AG09309 (cell line): ENCODE results near the gene SMOC2.

Source experiments
- DNase-seq: peaks from one replicate; pipeline ENCODE4 v3.0.0-alpha.2; 2010; ENCODE audit warnings: low read depth
- H3K4me3 ChIP-seq: 2 replicates; pipeline ENCODE4 v1.5.1; 2011; ENCODE audit warnings: mild to moderate bottlenecking, low read depth, low read length, moderate library complexity; ENCODE audit not compliant: control insufficient read depth
- TF ChIP-seq, protein P1 (sequence below): IDR thresholded peaks from 2 replicates; pipeline ENCODE4 v1.5.1; 2011; ENCODE audit warnings: mild to moderate bottlenecking, low read depth, low read length, inconsistent platforms; ENCODE audit not compliant: insufficient read depth, control insufficient read depth; ENCODE audit errors: missing control alignments

Gene SMOC2

DNA sequence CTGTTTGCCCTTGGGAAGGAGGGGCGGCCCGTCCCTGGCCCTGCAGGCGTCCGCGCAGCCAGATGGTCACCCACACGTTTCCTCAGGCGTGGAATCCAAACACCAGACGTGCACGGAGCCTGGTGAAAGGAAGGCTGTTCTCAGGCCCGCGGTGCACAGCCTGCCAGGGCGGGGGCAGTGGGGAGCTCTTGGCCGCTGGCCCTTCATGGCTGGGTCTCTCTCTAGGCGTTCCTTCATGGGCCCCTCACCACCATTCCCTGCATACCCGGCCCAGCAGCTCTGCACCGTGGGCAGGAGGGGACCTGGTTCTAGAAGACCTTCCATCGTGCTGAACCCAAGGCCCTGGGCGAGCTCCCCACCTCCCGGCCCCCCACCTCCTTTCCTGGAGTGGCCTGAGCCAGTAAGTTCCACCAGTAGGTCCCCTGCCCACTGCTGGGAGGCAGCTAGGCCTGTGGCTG, 30.4 kb upstream of the SMOC2 start:
- no peak for DNase-seq

DNA sequence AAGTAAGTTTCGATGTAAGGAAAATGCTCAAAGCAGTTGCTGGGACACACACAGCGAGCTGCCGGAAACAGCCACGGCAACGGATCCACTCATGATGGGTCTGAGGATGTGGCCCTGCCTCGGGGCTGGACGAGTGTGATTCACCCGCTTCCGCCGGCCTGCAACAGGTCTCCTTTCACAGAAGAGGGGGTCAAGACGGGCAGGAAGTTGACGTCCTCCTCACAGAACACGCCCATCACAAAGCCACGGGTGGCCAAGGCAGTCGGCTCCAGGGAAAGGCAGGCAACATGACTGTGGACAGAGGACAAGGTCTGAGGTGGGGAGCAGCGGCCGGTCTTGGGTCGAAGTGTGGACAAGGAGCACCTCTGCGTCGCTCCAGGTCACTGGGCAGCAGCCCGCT, 29.9 kb upstream of the SMOC2 start:
- H3K4me3 ChIP-seq = no peak overlapping the region
- TF ChIP-seq, protein P1, sequence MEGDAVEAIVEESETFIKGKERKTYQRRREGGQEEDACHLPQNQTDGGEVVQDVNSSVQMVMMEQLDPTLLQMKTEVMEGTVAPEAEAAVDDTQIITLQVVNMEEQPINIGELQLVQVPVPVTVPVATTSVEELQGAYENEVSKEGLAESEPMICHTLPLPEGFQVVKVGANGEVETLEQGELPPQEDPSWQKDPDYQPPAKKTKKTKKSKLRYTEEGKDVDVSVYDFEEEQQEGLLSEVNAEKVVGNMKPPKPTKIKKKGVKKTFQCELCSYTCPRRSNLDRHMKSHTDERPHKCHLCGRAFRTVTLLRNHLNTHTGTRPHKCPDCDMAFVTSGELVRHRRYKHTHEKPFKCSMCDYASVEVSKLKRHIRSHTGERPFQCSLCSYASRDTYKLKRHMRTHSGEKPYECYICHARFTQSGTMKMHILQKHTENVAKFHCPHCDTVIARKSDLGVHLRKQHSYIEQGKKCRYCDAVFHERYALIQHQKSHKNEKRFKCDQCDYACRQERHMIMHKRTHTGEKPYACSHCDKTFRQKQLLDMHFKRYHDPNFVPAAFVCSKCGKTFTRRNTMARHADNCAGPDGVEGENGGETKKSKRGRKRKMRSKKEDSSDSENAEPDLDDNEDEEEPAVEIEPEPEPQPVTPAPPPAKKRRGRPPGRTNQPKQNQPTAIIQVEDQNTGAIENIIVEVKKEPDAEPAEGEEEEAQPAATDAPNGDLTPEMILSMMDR = no peak
- DNase-seq = no peak

More for the DNA sequence above, 30.4 kb upstream of the SMOC2 start:
- H3K4me3 ChIP-seq = no peak overlapping the region
- TF ChIP-seq, protein P1 = no peak

DNA sequence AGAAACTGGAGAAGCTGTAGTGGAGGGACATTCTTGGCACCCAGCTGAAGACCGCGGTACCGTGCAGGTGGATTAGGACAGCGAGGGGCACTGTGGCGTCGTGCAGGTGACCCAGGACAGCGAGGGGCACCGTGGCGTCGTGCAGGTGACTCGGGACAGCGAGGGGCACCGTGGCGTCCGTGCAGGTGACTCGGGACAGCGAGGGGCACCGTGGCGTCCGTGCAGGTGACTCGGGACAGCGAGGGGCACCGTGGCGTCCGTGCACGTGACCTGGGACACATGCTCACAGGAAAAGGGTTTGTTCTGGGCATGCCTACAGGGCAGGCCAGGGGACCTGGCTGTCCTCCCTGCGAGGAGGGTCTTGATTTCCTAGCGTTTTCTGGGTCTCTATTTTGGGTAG, 29.2 kb upstream of the SMOC2 start:
- DNase-seq = no peak
- TF ChIP-seq, protein P1 = no peak
- no peak overlapping the region for H3K4me3 ChIP-seq

DNA sequence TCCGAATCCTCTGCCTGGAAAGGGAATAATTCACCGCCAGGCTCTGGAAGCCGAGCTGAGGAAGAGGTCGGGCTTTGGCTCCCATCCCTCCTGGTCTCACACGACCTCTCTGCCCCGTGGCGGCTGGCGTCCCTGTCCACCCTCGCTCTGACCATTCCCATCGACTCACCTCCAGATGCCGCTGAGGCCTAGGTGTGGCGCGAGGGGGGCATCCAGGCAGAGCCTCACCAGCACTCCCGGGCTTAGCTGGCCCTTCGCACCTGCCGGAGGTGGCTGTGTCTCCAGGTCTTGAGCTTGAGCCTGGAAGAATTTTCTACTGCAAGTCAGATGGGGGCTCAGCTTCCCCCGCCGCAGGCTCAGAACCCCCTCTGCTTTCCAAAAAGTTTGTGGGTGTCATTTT, 28.5 kb upstream of the SMOC2 start:
- no peak overlapping the region for H3K4me3 ChIP-seq
- TF ChIP-seq, protein P1 = no peak
- no peak for DNase-seq

DNA sequence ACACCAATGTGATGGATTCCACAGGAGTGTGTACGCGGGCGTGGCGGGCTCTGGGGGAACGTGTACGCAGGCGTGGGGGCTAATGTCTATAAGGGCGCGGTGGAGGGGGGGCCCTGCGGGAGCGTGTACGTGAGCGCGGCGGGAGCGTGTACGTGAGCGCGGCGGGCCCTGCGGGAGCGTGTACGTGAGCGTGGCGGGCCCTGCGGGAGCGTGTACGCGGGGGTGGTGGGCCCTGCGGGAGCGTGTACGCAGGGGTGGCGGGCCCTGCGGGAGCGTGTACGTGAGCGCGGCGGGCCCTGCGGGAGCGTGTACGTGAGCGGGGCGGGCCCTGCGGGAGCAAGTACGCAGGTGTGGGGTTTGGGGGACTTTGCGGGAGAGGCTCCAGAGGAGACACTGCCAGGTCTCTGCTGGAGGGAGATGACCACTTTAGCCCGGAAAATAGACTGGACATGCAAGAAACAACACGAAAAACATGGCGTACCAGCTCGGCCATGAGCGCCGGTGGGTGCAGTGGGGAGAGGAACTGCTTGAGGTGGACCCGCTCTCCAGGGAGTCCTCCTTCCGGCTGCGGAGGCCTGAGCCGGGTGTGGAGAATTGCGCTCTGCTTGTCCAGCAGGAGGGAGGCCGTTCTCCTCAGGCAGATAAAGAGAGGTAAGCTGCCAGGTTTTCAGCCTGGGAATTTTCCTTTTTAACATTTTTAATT, 27.8 kb upstream of the SMOC2 start:
- TF ChIP-seq, protein P1 = no peak
- H3K4me3 ChIP-seq = no peak overlapping the region
- no peak for DNase-seq

DNA sequence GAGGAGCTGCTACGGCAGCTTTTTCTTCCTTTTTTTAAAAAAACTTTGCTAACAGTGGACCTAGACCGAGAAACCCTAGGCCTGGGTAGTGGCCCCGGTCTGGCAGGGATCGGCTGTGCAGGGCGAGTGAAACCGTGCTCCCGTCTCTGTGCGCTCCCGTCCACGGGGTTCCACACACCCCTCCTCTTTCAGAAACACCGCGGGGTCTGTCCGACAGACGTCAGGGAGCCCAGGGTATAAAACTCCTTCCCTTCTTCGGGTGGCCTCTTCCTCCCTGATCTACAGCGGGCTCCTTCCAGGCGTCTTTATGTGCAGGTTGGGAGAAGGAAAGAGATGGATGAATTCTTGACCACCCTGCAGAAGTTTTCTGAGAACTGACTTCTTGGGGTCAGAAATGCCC, 27.1 kb upstream of the SMOC2 start:
- TF ChIP-seq, protein P1 = no peak
- no peak for DNase-seq
- H3K4me3 ChIP-seq = no peak overlapping the region

DNA sequence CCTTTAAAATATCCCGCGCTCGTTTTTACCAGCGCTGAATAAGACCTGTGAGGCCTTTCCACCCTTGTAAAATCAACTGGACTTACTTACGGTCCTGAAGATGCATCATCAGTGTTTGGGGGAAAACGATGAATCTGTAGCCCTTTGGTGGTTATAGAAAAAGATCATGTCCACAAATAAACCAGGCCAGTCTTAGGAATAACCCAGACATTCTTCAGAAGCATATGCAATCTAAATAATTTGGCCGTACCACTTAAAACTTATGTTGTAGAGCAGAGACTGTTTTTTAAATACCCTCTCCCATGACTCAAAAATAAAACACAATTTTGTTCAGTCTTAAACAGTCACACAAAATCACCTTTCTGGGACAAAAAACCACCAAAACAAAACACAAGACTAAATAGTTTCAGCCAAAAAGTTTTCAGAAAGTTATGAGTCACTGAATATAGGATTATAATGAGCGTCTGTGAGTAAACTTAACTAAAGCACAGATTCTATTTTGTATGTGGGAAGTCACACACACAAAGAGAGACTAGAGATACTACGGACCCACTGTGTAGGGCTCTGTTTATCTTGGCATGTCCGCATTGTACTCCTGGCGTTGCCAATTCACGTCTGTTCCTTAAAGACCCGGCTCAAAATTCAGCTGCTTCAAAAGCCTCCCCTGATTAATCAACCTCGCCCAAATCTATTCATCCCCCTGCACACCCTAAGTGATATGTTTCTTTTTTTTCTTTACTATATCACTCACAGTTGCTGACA, 26.5 kb upstream of the SMOC2 start:
- DNase-seq = no peak
- TF ChIP-seq, protein P1 = no peak
- no peak overlapping the region for H3K4me3 ChIP-seq
